Tongue (tissue), 2 donors: ENCODE measurements around the gene EHBP1L1. TPM values are rescaled to one million over a fixed set of nuclear protein-coding genes. Genes with fewer than 3 reads are reported as not detected.

ENCODE experiments used
- DNase-seq: peaks from one replicate; pipeline ENCODE4 v3.0.0-alpha.2; 2015
- total RNA-seq: library from RNA; depleted of rRNA; stranded (reverse); fragments of >200 nt; gene quantifications from one replicate; pipeline ENCODE4 v1.2.3, GENCODE V29; 2014

Gene EHBP1L1
- total RNA-seq, result 284 TPM

- DNase-seq, result peak; percentile 80
Measured at GRCh38 chr11:65575568-65576231, at the start of gene EHBP1L1. EHBP1L1 (plus strand) TSS chr11:65576053; CDS start chr11:65576303, 250 bp downstream.

- DNase-seq, result no peak
Measured at GRCh38 chr11:65526744-65527143, 49.1 kb upstream of the EHBP1L1 start.

- no peak for DNase-seq
Measured at GRCh38 chr11:65528819-65529350, 47.0 kb upstream of the EHBP1L1 start.

- DNase-seq, result no peak
Measured at GRCh38 chr11:65529475-65530156, 46.2 kb upstream of the EHBP1L1 start.

- no peak for DNase-seq
Measured at GRCh38 chr11:65530157-65530496, 45.7 kb upstream of the EHBP1L1 start.

- DNase-seq, result no peak
Measured at GRCh38 chr11:65532388-65533064, 43.3 kb upstream of the EHBP1L1 start.

- DNase-seq, result no peak
Measured at GRCh38 chr11:65535102-65535501, 40.8 kb upstream of the EHBP1L1 start.

- DNase-seq, result no peak
Measured at GRCh38 chr11:65536412-65537295, 39.2 kb upstream of the EHBP1L1 start.

GRCh38 chr11:65537296-65537597 lies 38.6 kb upstream of the EHBP1L1 start:
- no peak for DNase-seq

- no peak for DNase-seq
Measured at GRCh38 chr11:65537620-65538231, 38.1 kb upstream of the EHBP1L1 start.

GRCh38 chr11:65538232-65538914 lies 37.5 kb upstream of the EHBP1L1 start:
- no peak for DNase-seq

- no peak for DNase-seq
Measured at GRCh38 chr11:65538915-65539743, 36.7 kb upstream of the EHBP1L1 start.

- no peak for DNase-seq
Measured at GRCh38 chr11:65539744-65540289, 36.0 kb upstream of the EHBP1L1 start.

- DNase-seq, result peak; percentile 95
Measured at GRCh38 chr11:65540290-65541092, 35.4 kb upstream of the EHBP1L1 start.

- DNase-seq, result peak; percentile 37
Measured at GRCh38 chr11:65541093-65541982, 34.5 kb upstream of the EHBP1L1 start.

- DNase-seq, result no peak
Measured at GRCh38 chr11:65542738-65543390, 33.0 kb upstream of the EHBP1L1 start.

- no peak for DNase-seq
Measured at GRCh38 chr11:65545853-65546216, 30.0 kb upstream of the EHBP1L1 start.
